ENCODE measurements around the gene DPP6.

DPP6 gene

GRCh38 chr7:154302380-154302779 is 250.2 kb downstream of the DPP6 start:
- no peak overlapping the region for H3K4me3 ChIP-seq
- DNase-seq (ENCODE audit: low spot score) = no peak
- no peak for TF ChIP-seq CTCF (IDR thresholded peaks at IDR 0.05)
- no peak overlapping the region for H3K27ac ChIP-seq

- no peak overlapping the region for H3K27ac ChIP-seq
- DNase-seq (ENCODE audit: low spot score) = no peak
- no peak for TF ChIP-seq CTCF (IDR thresholded peaks at IDR 0.05)
- no peak overlapping the region for H3K4me3 ChIP-seq
Observed at GRCh38 chr7:154304231-154304630, 252.0 kb downstream of the DPP6 start.

- no peak for TF ChIP-seq CTCF (IDR thresholded peaks at IDR 0.05)
Observed at GRCh38 chr7:154304740-154305700, 252.8 kb downstream of the DPP6 start.

GRCh38 chr7:154306036-154306435 is 253.8 kb downstream of the DPP6 start:
- DNase-seq (ENCODE audit: low spot score) = no peak
- Histone ChIP-seq H3K4me3 (no peak overlapping the region), H3K27ac (no peak overlapping the region)
- TF ChIP-seq CTCF (IDR thresholded peaks at IDR 0.05) = no peak

More at GRCh38 chr7:154304740-154305700, 252.8 kb downstream of the DPP6 start:
- DNase-seq (ENCODE audit: low spot score) = no peak
- H3K4me3 ChIP-seq = no peak overlapping the region
- no peak overlapping the region for H3K27ac ChIP-seq

GRCh38 chr7:154308928-154309327 is 256.7 kb downstream of the DPP6 start:
- H3K27ac ChIP-seq = no peak overlapping the region
- DNase-seq (ENCODE audit: low spot score) = no peak
- TF ChIP-seq CTCF (IDR thresholded peaks at IDR 0.05) = no peak
- no peak overlapping the region for H3K4me3 ChIP-seq

GRCh38 chr7:154310114-154310513 is 257.9 kb downstream of the DPP6 start:
- Histone ChIP-seq H3K4me3 (no peak overlapping the region), H3K27ac (no peak overlapping the region)
- TF ChIP-seq CTCF (IDR thresholded peaks at IDR 0.05) = no peak
- DNase-seq (ENCODE audit: low spot score) = no peak

- no peak overlapping the region for H3K4me3 ChIP-seq
- no peak overlapping the region for H3K27ac ChIP-seq
- TF ChIP-seq CTCF (IDR thresholded peaks at IDR 0.05) = no peak
- no peak for DNase-seq (ENCODE audit: low spot score)
Observed at GRCh38 chr7:154324196-154324595, 272.0 kb downstream of the DPP6 start.

Data from coronary artery (tissue), 2 donors.